Neural progenitor cell (in vitro differentiated cells): ENCODE results near the gene WWTR1. TPM values are rescaled to one million over a fixed set of nuclear protein-coding genes. Genes with fewer than 3 reads are reported as not detected.

ENCODE experiments used
- DNase-seq: peaks from one replicate; pipeline ENCODE4 v3.0.0-alpha.2; 2016; ENCODE audit warnings: low spot score
- H2AFZ ChIP-seq: fragments of 200-600 bp; sonication (generic); replicated peaks from 2 replicates; pipeline ENCODE4 v1.6.1; 2016; ENCODE audit warnings: antibody characterized with exemption
- H3F3A ChIP-seq: fragments of 200-600 bp; sonication (generic); 2 replicates; pipeline ENCODE4 v1.6.1; 2016; ENCODE audit warnings: antibody characterized with exemption, low read depth
- H3K27ac ChIP-seq: fragments of 200-600 bp; sonication (generic); 2 replicates; pipeline ENCODE4 v1.5.1; 2016; ENCODE audit warnings: mild to moderate bottlenecking
- H3K27me3 ChIP-seq: fragments of 200-600 bp; sonication (generic); 2 replicates; pipeline ENCODE4 v1.6.1; 2016; ENCODE audit warnings: mild to moderate bottlenecking, moderate library complexity
- H3K36me3 ChIP-seq: fragments of 200-600 bp; sonication (generic); 2 replicates; pipeline ENCODE4 v1.5.1; 2016
- H3K4me1 ChIP-seq: fragments of 200-600 bp; sonication (generic); 2 replicates; pipeline ENCODE4 v1.6.1; 2016; ENCODE audit warnings: mixed run types
- H3K4me2 ChIP-seq: fragments of 200-600 bp; sonication (generic); 2 replicates; pipeline ENCODE4 v1.6.1; 2016
- H3K4me3 ChIP-seq: fragments of 200-600 bp; sonication (generic); 2 replicates; pipeline ENCODE4 v1.5.1; 2016
- H3K79me2 ChIP-seq: fragments of 200-600 bp; sonication (generic); 2 replicates; pipeline ENCODE4 v1.6.1; 2016; ENCODE audit warnings: low read depth
- H3K9ac ChIP-seq: fragments of 200-600 bp; sonication (generic); 2 replicates; pipeline ENCODE4 v1.6.1; 2016
- H3K9me3 ChIP-seq: fragments of 200-600 bp; sonication (generic); 2 replicates; pipeline ENCODE4 v1.5.1; 2016; ENCODE audit warnings: low read depth
- H4K20me1 ChIP-seq: fragments of 200-600 bp; sonication (generic); 2 replicates; pipeline ENCODE4 v1.6.1; 2016; ENCODE audit warnings: low read depth
- H3K27ac Mint-ChIP-seq: 3 replicates; pipeline ENCODE4 v1.8.0; 2021; ENCODE audit warnings: mixed read lengths
- H3K27me3 Mint-ChIP-seq: 2 replicates; pipeline ENCODE4 v1.8.0; 2022; ENCODE audit warnings: low read depth, mild to moderate bottlenecking, inconsistent platforms, moderate library complexity, mixed read lengths; ENCODE audit not compliant: insufficient read depth
- H3K36me3 Mint-ChIP-seq: 3 replicates; pipeline ENCODE4 v1.8.0; 2021; ENCODE audit warnings: mixed read lengths
- H3K4me1 Mint-ChIP-seq: 3 replicates; pipeline ENCODE4 v1.8.0; 2021; ENCODE audit warnings: mixed read lengths
- H3K4me3 Mint-ChIP-seq: 3 replicates; pipeline ENCODE4 v1.8.0; 2021; ENCODE audit warnings: mild to moderate bottlenecking, moderate library complexity, mixed read lengths
- H3K9me3 Mint-ChIP-seq: 3 replicates; pipeline ENCODE4 v1.8.0; 2020; ENCODE audit warnings: mixed read lengths
- EZH2 ChIP-seq: fragments of 200-600 bp; sonication (generic); IDR thresholded peaks from 2 replicates; pipeline ENCODE4 v1.6.1; 2017; ENCODE audit warnings: antibody characterized with exemption, mild to moderate bottlenecking, moderate library complexity
- EZH2phosphoT487 ChIP-seq: fragments of 200-600 bp; sonication (generic); IDR thresholded peaks from 2 replicates; pipeline ENCODE4 v1.6.1; 2017; ENCODE audit warnings: antibody characterized with exemption
- total RNA-seq: library from RNA; depleted of rRNA; stranded (reverse); fragments of >200 nt; gene quantifications from 2 replicates; pipeline ENCODE4 v1.2.3, GENCODE V29; 2015; ENCODE audit warnings: low replicate concordance
- TF ChIP-seq, protein P1 (sequence below): fragments of 200-600 bp; sonication (generic); IDR thresholded peaks from 2 replicates; pipeline ENCODE4 v1.5.1; 2017; ENCODE audit warnings: antibody characterized with exemption, mild to moderate bottlenecking

Gene WWTR1
- total RNA-seq, 1 donor from 2014 or later = 13.9 TPM

DNA sequence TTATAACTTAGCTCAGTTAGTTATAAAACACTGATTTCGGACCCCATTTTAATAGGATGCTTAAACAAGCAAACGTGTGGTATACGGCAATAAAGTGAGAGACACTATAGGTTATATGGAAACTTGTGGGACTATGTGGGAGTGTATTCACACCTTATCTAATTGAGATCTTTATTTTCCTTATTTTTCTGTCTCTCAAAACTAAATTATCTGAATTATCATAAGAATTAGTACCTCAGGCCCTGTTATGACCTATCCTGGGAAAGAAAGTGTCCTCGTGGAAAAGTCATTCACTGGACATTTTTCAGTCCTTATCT is 14.4 kb downstream of the WWTR1 start:
- H3F3A ChIP-seq = peaks cover 4% of the 10 kb centered on the region
- Mint-ChIP-seq H3K36me3 (peaks cover 32% of the 10 kb centered on the region), H3K4me1 (peaks cover 4% of the 10 kb centered on the region), H3K27ac (no peak overlapping the region), H3K4me3 (no peak overlapping the region), H3K27me3 (peaks cover 2% of the 10 kb centered on the region), H3K9me3 (no peaks in the 10 kb centered on the region)
- H3K27me3 ChIP-seq = no peaks in the 10 kb centered on the region
- no peak overlapping the region for H3K9ac ChIP-seq
- no peaks in the 10 kb centered on the region for H3K36me3 ChIP-seq
- no peak for DNase-seq
- peaks cover 11% of the 10 kb centered on the region for H3K4me1 ChIP-seq
- no peak overlapping the region for H3K27ac ChIP-seq
- H3K79me2 ChIP-seq = no peaks in the 10 kb centered on the region
- TF ChIP-seq EZH2 (no peak), EZH2phosphoT487 (no peak)
- TF ChIP-seq, protein P1, sequence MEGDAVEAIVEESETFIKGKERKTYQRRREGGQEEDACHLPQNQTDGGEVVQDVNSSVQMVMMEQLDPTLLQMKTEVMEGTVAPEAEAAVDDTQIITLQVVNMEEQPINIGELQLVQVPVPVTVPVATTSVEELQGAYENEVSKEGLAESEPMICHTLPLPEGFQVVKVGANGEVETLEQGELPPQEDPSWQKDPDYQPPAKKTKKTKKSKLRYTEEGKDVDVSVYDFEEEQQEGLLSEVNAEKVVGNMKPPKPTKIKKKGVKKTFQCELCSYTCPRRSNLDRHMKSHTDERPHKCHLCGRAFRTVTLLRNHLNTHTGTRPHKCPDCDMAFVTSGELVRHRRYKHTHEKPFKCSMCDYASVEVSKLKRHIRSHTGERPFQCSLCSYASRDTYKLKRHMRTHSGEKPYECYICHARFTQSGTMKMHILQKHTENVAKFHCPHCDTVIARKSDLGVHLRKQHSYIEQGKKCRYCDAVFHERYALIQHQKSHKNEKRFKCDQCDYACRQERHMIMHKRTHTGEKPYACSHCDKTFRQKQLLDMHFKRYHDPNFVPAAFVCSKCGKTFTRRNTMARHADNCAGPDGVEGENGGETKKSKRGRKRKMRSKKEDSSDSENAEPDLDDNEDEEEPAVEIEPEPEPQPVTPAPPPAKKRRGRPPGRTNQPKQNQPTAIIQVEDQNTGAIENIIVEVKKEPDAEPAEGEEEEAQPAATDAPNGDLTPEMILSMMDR = no peak
- H3K9me3 ChIP-seq = no peaks in the 10 kb centered on the region
- H2AFZ ChIP-seq = no peak overlapping the region
- H3K4me2 ChIP-seq = no peak overlapping the region
- H4K20me1 ChIP-seq = no peaks in the 10 kb centered on the region
- H3K4me3 ChIP-seq = no peak overlapping the region

GRCh38 chr3:149640976-149641728 is 16.7 kb downstream of the WWTR1 start:
- Histone ChIP-seq H3K4me3 (no peak overlapping the region), H3F3A (peaks cover 4% of the 10 kb centered on the region), H3K27me3 (no peaks in the 10 kb centered on the region), H2AFZ (no peak overlapping the region), H3K4me1 (peaks cover 11% of the 10 kb centered on the region), H3K9ac (no peak overlapping the region), H3K79me2 (no peaks in the 10 kb centered on the region), H3K27ac (peak overlapping the region; percentile 51), H3K36me3 (no peaks in the 10 kb centered on the region), H3K4me2 (peak overlapping the region; percentile 53), H3K9me3 (no peaks in the 10 kb centered on the region), H4K20me1 (no peaks in the 10 kb centered on the region)
- TF ChIP-seq EZH2 = no peak
- TF ChIP-seq, protein P1 = no peak
- TF ChIP-seq EZH2phosphoT487 = no peak
- peak; percentile 52 for DNase-seq
- Mint-ChIP-seq H3K27me3 (peaks cover 2% of the 10 kb centered on the region), H3K36me3 (peaks cover 27% of the 10 kb centered on the region), H3K27ac (no peak overlapping the region), H3K4me1 (peaks cover 9% of the 10 kb centered on the region), H3K9me3 (no peaks in the 10 kb centered on the region), H3K4me3 (no peak overlapping the region)

DNA sequence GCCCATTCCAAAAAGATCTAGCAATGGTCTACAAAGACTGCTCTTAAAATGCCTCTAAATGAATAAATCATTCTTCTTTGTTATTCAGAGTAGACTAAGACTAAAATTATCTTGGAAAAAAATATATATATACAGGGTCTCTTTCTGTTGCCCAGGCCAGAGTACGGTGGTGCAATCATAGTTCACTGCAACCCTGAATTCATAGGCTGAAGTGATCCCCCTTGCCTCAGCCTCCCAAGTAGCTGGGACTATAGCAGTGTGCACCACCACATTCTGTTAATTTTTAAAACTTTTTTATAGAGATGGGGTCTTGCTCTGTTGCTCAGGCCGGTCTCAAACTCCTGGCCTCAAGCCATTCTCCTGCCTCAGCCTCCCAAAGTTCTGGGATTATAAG is 18.7 kb downstream of the WWTR1 start:
- no peaks in the 10 kb centered on the region for H3K27me3 Mint-ChIP-seq
- Histone ChIP-seq H2AFZ (no peak overlapping the region), H3K27ac (no peak overlapping the region), H3K4me1 (peaks cover 11% of the 10 kb centered on the region), H3K4me2 (no peak overlapping the region), H3K9me3 (no peaks in the 10 kb centered on the region), H3K9ac (no peak overlapping the region), H3K4me3 (no peak overlapping the region), H3F3A (peaks cover 4% of the 10 kb centered on the region), H3K36me3 (no peaks in the 10 kb centered on the region), H3K79me2 (no peaks in the 10 kb centered on the region), H4K20me1 (no peaks in the 10 kb centered on the region), H3K27me3 (no peaks in the 10 kb centered on the region)
- H3K4me3 Mint-ChIP-seq = no peak overlapping the region
- H3K36me3 Mint-ChIP-seq = peaks cover 22% of the 10 kb centered on the region
- H3K27ac Mint-ChIP-seq = no peak overlapping the region
- TF ChIP-seq EZH2 = no peak
- H3K4me1 Mint-ChIP-seq = peaks cover 9% of the 10 kb centered on the region
- DNase-seq = no peak
- H3K9me3 Mint-ChIP-seq = no peaks in the 10 kb centered on the region
